Neural crest cell (in vitro differentiated cells): ENCODE measurements around the gene UBE2O. TPM values are rescaled to one million over a fixed set of nuclear protein-coding genes. Genes with fewer than 3 reads are reported as not detected.

ENCODE experiments used
- DNase-seq: peaks from one replicate; pipeline ENCODE4 v3.0.0; 2021; ENCODE audit warnings: low read depth, mixed read lengths, low spot score
- H3K27ac Mint-ChIP-seq: one replicate; pipeline ENCODE4 v1.8.0; 2021; ENCODE audit warnings: mild to moderate bottlenecking, mixed read lengths; ENCODE audit not compliant: unreplicated experiment
- H3K27me3 Mint-ChIP-seq: 2 replicates; pipeline ENCODE4 v1.8.0; 2021; ENCODE audit warnings: low read depth, mild to moderate bottlenecking, mixed read lengths
- H3K36me3 Mint-ChIP-seq: 2 replicates; pipeline ENCODE4 v1.8.0; 2021; ENCODE audit warnings: low read depth, mild to moderate bottlenecking, mixed read lengths
- H3K4me1 Mint-ChIP-seq: 2 replicates; pipeline ENCODE4 v1.8.0; 2021; ENCODE audit warnings: mixed read lengths
- H3K4me3 Mint-ChIP-seq: one replicate; pipeline ENCODE4 v1.8.0; 2021; ENCODE audit warnings: mild to moderate bottlenecking, mixed read lengths
- H3K9me3 Mint-ChIP-seq: 2 replicates; pipeline ENCODE4 v1.8.0; 2021; ENCODE audit warnings: mixed read lengths
- CTCF ChIP-seq: fragments of 200-600 bp; sonication (generic); conservative IDR thresholded peaks from 2 replicates; pipeline ENCODE4 v1.5.0; 2021; ENCODE audit warnings: antibody characterized with exemption, mild to moderate bottlenecking
- total RNA-seq: library from RNA; stranded (reverse); gene quantifications from 2 replicates; pipeline ENCODE4 v1.2.1, GENCODE V29; 2021

UBE2O gene
- total RNA-seq, 1 donor from 2014 or later = 71.4 TPM

- Mint-ChIP-seq H3K4me3 (no peak overlapping the region), H3K27me3 (no peaks in the 10 kb centered on the region), H3K36me3 (peaks cover 7% of the 10 kb centered on the region), H3K27ac (peak overlapping the region; percentile 75), H3K9me3 (no peaks in the 10 kb centered on the region), H3K4me1 (peaks cover 30% of the 10 kb centered on the region)
- DNase-seq = no peak
- TF ChIP-seq CTCF = no peak
Measured at GRCh38 chr17:76419576-76420260, 33.2 kb downstream of the UBE2O start.

DNA sequence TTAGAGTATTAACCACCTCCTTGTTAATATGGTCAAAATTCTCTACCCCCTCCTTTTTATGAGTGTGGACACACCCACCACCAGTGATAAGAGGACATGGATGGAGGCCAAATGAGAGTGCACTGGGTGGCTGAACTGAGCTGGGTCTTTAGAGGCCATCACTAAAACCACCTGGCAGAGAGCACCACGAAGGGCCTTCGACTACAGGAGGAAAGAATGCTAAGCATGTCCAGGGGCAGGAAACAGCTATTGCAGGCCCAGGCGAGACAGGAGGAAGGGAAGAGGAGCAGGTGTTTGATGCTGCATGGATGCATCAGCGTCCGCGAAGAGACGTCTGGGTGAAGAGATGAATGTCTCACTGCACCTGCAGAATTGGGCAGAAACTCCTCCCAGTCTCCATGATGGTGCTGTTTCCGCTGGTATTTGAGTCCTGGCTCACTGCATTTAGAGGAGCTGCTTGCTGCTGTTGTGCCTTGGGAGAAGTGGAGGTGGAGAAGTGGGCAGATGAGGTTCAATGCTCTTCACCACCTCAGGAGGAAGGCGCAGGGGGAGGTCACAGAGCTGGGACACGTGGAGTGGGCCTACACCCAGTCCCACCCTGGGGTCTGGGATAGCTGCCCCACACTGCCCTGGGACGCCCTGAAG is 35.3 kb downstream of the UBE2O start:
- H3K27ac Mint-ChIP-seq = no peak overlapping the region
- no peaks in the 10 kb centered on the region for H3K27me3 Mint-ChIP-seq

GRCh38 chr17:76416899-76417298 is 36.1 kb downstream of the UBE2O start:
- H3K27ac Mint-ChIP-seq = no peak overlapping the region
- no peaks in the 10 kb centered on the region for H3K27me3 Mint-ChIP-seq
- H3K4me3 Mint-ChIP-seq = no peak overlapping the region
- H3K4me1 Mint-ChIP-seq = peaks cover 46% of the 10 kb centered on the region
- H3K9me3 Mint-ChIP-seq = no peaks in the 10 kb centered on the region
- no peak for DNase-seq
- no peak for TF ChIP-seq CTCF
- H3K36me3 Mint-ChIP-seq = peaks cover 3% of the 10 kb centered on the region

More for the DNA sequence above, 35.3 kb downstream of the UBE2O start:
- H3K9me3 Mint-ChIP-seq = no peaks in the 10 kb centered on the region
- DNase-seq = no peak
- H3K4me1 Mint-ChIP-seq = peaks cover 46% of the 10 kb centered on the region
- no peak for TF ChIP-seq CTCF
- H3K36me3 Mint-ChIP-seq = peaks cover 4% of the 10 kb centered on the region
- no peak overlapping the region for H3K4me3 Mint-ChIP-seq

DNA sequence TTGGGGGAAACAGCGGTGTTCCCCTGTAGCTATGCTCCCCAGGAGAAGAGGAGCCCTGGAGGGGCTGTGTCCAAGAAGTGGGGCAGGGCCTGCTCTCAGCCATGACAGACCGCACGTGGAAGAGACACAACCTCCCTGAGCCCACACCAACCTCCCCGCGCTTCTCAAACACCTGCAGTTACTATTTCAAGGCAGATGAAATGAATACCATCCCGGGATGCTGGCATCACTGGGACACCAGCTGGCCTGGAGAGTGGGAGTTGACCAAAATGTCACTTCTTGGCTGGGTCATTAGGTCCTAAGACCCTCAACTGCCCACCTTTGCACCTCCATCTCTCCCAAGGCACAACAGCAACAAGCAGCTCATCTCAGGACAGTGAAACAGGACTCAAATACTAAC is 36.5 kb downstream of the UBE2O start:
- H3K4me1 Mint-ChIP-seq = peaks cover 46% of the 10 kb centered on the region
- H3K27ac Mint-ChIP-seq = no peak overlapping the region
- no peak for DNase-seq
- no peaks in the 10 kb centered on the region for H3K9me3 Mint-ChIP-seq
- no peak overlapping the region for H3K4me3 Mint-ChIP-seq
- H3K36me3 Mint-ChIP-seq = peaks cover 3% of the 10 kb centered on the region
- H3K27me3 Mint-ChIP-seq = no peaks in the 10 kb centered on the region
- TF ChIP-seq CTCF = no peak

GRCh38 chr17:76415786-76416185 is 37.2 kb downstream of the UBE2O start:
- H3K4me3 Mint-ChIP-seq = no peak overlapping the region
- no peak for DNase-seq
- no peak overlapping the region for H3K27ac Mint-ChIP-seq
- H3K9me3 Mint-ChIP-seq = no peaks in the 10 kb centered on the region
- TF ChIP-seq CTCF = no peak
- peaks cover 43% of the 10 kb centered on the region for H3K4me1 Mint-ChIP-seq
- peaks cover 3% of the 10 kb centered on the region for H3K36me3 Mint-ChIP-seq
- no peaks in the 10 kb centered on the region for H3K27me3 Mint-ChIP-seq
